ENCODE measurements around the gene CLDN25. TPM values are rescaled to one million over a fixed set of nuclear protein-coding genes. Genes with fewer than 3 reads are reported as not detected.

CLDN25 gene
- total RNA-seq, 1 experiment from 2014 or later, result not detected

GRCh38 chr11:113808931-113809330 lies 29.3 kb downstream of the CLDN25 start:
- intact Hi-C loops (cut with micrococcal nuclease), result no loop called here
- POLR2A ChIA-PET (ENCODE audit: unreplicated experiment), result no interaction called here

GRCh38 chr11:113814181-113814580 lies 34.6 kb downstream of the CLDN25 start:
- Histone ChIP-seq H3K4me3 (ENCODE audit: low read length) (no peak overlapping the region), H3K4me1 (ENCODE audit: insufficient read depth, low read length) (no peaks in the 10 kb centered on the region), H3K27ac (ENCODE audit: low read length) (no peak overlapping the region), H3K27me3 (ENCODE audit: low read length) (no peaks in the 10 kb centered on the region), H4K20me1 (ENCODE audit: low read length) (no peaks in the 10 kb centered on the region), H3K9me3 (ENCODE audit: low read length) (no peaks in the 10 kb centered on the region), H3K4me2 (ENCODE audit: low read length) (no peak overlapping the region), H2AFZ (ENCODE audit: low read length) (no peak overlapping the region), H3K9me2 (replicated peaks; ENCODE audit: low read length) (no peaks in the 10 kb centered on the region), H3K9ac (ENCODE audit: low read length) (no peak overlapping the region), H3F3A (ENCODE audit: low read length, unreplicated experiment) (no peaks in the 10 kb centered on the region), H3K36me3 (ENCODE audit: low read depth, low read length) (peaks cover 20% of the 10 kb centered on the region), H3K79me2 (ENCODE audit: low read length) (no peaks in the 10 kb centered on the region)
- intact Hi-C loops (cut with micrococcal nuclease), result no loop called here
- DNase-seq (no peak), ATAC-seq (no peak)
- BruUV-seq (replicated peaks), result no TSS peak
- POLR2A ChIA-PET (ENCODE audit: unreplicated experiment), result no interaction called here
- TF ChIP-seq, protein P1, sequence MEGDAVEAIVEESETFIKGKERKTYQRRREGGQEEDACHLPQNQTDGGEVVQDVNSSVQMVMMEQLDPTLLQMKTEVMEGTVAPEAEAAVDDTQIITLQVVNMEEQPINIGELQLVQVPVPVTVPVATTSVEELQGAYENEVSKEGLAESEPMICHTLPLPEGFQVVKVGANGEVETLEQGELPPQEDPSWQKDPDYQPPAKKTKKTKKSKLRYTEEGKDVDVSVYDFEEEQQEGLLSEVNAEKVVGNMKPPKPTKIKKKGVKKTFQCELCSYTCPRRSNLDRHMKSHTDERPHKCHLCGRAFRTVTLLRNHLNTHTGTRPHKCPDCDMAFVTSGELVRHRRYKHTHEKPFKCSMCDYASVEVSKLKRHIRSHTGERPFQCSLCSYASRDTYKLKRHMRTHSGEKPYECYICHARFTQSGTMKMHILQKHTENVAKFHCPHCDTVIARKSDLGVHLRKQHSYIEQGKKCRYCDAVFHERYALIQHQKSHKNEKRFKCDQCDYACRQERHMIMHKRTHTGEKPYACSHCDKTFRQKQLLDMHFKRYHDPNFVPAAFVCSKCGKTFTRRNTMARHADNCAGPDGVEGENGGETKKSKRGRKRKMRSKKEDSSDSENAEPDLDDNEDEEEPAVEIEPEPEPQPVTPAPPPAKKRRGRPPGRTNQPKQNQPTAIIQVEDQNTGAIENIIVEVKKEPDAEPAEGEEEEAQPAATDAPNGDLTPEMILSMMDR (conservative IDR thresholded peaks at IDR 0.05; ENCODE audit: low read depth, low read length), result no peak
- TF ChIP-seq EZH2 (IDR thresholded peaks at IDR 0.05; ENCODE audit: low read length, unreplicated experiment) (no peak), EZH2phosphoT487 (IDR thresholded peaks at IDR 0.05; ENCODE audit: borderline replicate concordance, low read length) (no peak)
- CTCF ChIA-PET, result no interaction called here

More at GRCh38 chr11:113808931-113809330, 29.3 kb downstream of the CLDN25 start:
- Histone ChIP-seq H3K9me2 (replicated peaks; ENCODE audit: low read length) (no peaks in the 10 kb centered on the region), H3K4me1 (ENCODE audit: insufficient read depth, low read length) (peaks cover 5% of the 10 kb centered on the region; the same call in 1 of the 2 replicates), H3K4me2 (ENCODE audit: low read length) (no peak overlapping the region), H3K4me3 (ENCODE audit: low read length) (no peak overlapping the region), H2AFZ (ENCODE audit: low read length) (no peak overlapping the region), H3K79me2 (ENCODE audit: low read length) (no peaks in the 10 kb centered on the region), H4K20me1 (ENCODE audit: low read length) (no peaks in the 10 kb centered on the region), H3F3A (ENCODE audit: low read length, unreplicated experiment) (no peaks in the 10 kb centered on the region), H3K36me3 (ENCODE audit: low read depth, low read length) (peaks cover 41% of the 10 kb centered on the region), H3K9me3 (ENCODE audit: low read length) (no peaks in the 10 kb centered on the region), H3K27me3 (ENCODE audit: low read length) (no peaks in the 10 kb centered on the region), H3K9ac (ENCODE audit: low read length) (no peak overlapping the region), H3K27ac (ENCODE audit: low read length) (no peak overlapping the region)
- BruUV-seq (replicated peaks), result no TSS peak
- no peak for ATAC-seq
- TF ChIP-seq EZH2phosphoT487 (IDR thresholded peaks at IDR 0.05; ENCODE audit: borderline replicate concordance, low read length) (no peak), EZH2 (IDR thresholded peaks at IDR 0.05; ENCODE audit: low read length, unreplicated experiment) (no peak)
- TF ChIP-seq, protein P1 (conservative IDR thresholded peaks at IDR 0.05; ENCODE audit: low read depth, low read length), result no peak
- CTCF ChIA-PET, result no interaction called here
- no peak for DNase-seq

GRCh38 chr11:113817162-113817561 lies 37.6 kb downstream of the CLDN25 start:
- TF ChIP-seq, protein P1 (conservative IDR thresholded peaks at IDR 0.05; ENCODE audit: low read depth, low read length), result no peak
- TF ChIP-seq EZH2 (IDR thresholded peaks at IDR 0.05; ENCODE audit: low read length, unreplicated experiment) (no peak), EZH2phosphoT487 (IDR thresholded peaks at IDR 0.05; ENCODE audit: borderline replicate concordance, low read length) (no peak)
- POLR2A ChIA-PET (ENCODE audit: unreplicated experiment), result no interaction called here
- Histone ChIP-seq H3K27me3 (ENCODE audit: low read length) (no peaks in the 10 kb centered on the region), H3K9me3 (ENCODE audit: low read length) (no peaks in the 10 kb centered on the region), H3K4me1 (ENCODE audit: insufficient read depth, low read length) (no peaks in the 10 kb centered on the region), H3K4me3 (ENCODE audit: low read length) (no peak overlapping the region), H3K9me2 (replicated peaks; ENCODE audit: low read length) (no peaks in the 10 kb centered on the region), H3K27ac (ENCODE audit: low read length) (no peak overlapping the region), H2AFZ (ENCODE audit: low read length) (no peak overlapping the region), H3K36me3 (ENCODE audit: low read depth, low read length) (peaks cover 29% of the 10 kb centered on the region), H3K4me2 (ENCODE audit: low read length) (no peak overlapping the region), H3K79me2 (ENCODE audit: low read length) (no peaks in the 10 kb centered on the region), H3F3A (ENCODE audit: low read length, unreplicated experiment) (no peaks in the 10 kb centered on the region), H4K20me1 (ENCODE audit: low read length) (no peaks in the 10 kb centered on the region), H3K9ac (ENCODE audit: low read length) (no peak overlapping the region)
- no TSS peak for BruUV-seq (replicated peaks)
- intact Hi-C loops (cut with micrococcal nuclease), result no loop called here
- no peak for ATAC-seq
- DNase-seq, result no peak
- CTCF ChIA-PET, result no interaction called here
